ENCODE data around the gene ABHD18.
"Not testable (repeated sequence)": the region's sequence is repeated elsewhere in the genome, so short reads cannot be mapped to it uniquely, and the experiment has no call there.

ABHD18 gene

DNA sequence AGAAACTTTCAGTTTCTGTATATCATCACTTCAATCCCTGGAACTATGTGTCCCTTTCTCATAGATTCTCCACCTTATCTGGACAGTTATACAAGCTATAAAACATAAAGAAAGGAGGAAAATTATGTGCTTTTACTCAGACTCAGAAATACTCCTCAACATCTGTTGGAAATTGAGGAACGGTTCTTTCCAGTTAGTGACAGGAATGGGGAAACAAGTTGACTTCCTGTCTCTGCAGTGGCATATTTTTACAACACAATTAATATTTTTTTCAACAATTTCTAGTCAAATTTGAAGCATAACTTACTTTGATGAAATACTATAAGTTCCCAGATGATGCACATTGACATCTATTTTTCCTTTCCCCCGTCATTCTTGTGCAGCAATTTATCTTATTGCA, 27.9 kb downstream of the ABHD18 start:
- no peak for DNase-seq (ENCODE audit: low read depth)

DNA sequence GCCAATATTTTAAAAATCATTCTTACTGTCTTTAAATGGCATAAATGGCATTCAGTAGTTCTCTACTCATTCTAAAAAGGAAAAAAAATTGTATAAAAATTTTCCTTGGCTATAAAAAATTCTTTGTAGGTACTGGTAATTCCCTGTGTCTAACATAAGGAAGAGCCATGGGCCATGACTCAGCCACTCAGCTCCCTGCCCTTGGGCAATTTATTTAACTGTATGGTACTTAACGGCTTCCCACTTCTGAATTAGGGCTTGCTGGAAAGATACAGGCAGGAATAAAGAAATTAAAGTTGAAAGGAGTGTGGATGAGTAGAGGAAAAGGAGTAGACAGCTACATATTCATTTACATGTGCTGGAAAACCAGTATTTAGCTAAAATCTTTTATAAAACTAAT, 30.6 kb downstream of the ABHD18 start:
- peak; percentile 8 for DNase-seq (ENCODE audit: low read depth)

GRCh38 chr4:127996521-127996920, 31.3 kb downstream of the ABHD18 start:
- not testable (repeated sequence) for DNase-seq (ENCODE audit: low read depth)

GRCh38 chr4:127997534-127998388, 32.6 kb downstream of the ABHD18 start:
- peak; percentile 8 for DNase-seq (ENCODE audit: low read depth)

GRCh38 chr4:128006592-128006991, 41.4 kb downstream of the ABHD18 start:
- DNase-seq (ENCODE audit: low read depth) = peak; percentile 42

DNA sequence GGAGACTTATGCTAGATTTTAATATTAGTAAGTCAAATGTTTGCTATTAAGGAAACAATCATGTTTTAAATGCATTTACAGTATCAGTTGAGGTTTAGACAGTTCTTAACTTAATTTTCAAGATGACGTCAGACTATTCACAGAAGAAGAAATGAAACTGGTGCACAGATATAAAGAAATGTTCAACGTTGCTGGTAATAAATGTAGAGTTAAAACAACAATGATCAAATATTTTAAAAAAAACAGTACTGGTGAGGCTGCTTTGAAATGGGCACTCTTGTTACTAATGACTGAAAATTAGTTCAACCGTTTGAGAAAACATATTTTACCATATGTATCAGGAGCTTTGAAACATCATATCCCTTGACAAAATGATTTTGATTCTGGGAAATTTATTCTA, 44.2 kb downstream of the ABHD18 start:
- no peak for DNase-seq (ENCODE audit: low read depth)

- DNase-seq (ENCODE audit: low read depth) = no peak
Observed at GRCh38 chr4:128025319-128025718, 60.1 kb downstream of the ABHD18 start.

GRCh38 chr4:128029907-128030306, 64.7 kb downstream of the ABHD18 start:
- no peak for DNase-seq (ENCODE audit: low read depth)

GRCh38 chr4:128031756-128032384, 66.7 kb downstream of the ABHD18 start:
- no peak for DNase-seq (ENCODE audit: low read depth)

DNA sequence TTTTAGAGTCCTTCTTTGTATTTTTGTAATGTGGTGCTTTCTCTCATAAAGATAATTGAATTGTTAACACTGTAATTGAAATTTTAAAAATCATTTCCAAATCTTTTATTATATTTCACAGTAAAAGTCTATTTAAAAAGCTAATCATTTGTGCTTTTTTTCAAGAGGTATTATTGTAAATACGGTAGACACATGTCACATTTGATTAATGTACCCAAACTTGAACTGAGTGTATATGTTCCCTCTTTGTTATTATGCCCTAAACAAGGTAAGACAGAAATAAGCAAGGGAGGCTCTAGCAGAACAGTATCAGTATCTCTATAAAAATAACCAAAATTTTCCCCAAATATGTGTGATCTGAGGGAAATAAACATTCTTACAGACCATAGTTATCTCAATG, 74.4 kb downstream of the ABHD18 start:
- DNase-seq (ENCODE audit: low read depth) = no peak

DNA sequence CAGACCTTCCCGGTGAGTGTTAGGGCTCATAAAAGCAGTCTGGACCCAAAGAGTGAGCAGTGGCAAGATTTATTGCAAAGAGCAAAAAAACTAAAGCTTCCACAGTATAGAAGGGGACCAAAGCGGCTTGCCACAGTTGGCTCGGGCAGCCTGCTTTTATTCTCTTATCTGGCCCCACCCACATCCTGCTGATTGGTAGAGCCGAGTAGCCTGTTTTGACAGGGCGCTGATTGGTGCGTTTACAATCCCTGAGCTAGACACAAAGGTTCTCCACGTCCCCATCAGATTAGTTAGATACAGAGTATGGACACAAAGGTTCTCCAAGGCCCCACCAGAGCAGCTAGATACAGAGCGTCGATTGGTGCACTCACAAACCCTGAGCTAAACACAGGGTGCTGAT, 81.8 kb downstream of the ABHD18 start:
- DNase-seq (ENCODE audit: low read depth) = not testable (repeated sequence)

- not testable (repeated sequence) for DNase-seq (ENCODE audit: low read depth)
Observed at GRCh38 chr4:128047514-128047913, 82.3 kb downstream of the ABHD18 start.

DNA sequence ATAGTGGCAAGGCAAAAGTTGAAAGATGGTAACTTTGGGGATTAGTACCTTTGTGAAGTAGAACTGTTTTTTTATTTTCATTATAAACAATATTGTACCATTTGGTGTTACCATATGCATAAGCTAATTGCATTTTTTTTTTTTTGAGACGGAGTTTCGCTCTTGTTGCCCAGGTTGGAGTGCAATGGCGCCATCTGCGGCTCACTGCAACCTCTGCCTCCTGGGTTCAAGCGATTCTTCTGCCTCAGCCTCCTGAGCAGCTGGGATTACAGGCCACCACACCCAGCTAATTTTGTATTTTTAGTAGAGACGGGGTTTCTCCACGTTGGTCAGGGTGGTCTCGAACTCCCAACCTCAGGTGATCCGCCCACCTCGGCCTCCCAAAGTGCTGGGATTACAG, 86.0 kb downstream of the ABHD18 start:
- DNase-seq (ENCODE audit: low read depth) = not testable (repeated sequence)

DNA sequence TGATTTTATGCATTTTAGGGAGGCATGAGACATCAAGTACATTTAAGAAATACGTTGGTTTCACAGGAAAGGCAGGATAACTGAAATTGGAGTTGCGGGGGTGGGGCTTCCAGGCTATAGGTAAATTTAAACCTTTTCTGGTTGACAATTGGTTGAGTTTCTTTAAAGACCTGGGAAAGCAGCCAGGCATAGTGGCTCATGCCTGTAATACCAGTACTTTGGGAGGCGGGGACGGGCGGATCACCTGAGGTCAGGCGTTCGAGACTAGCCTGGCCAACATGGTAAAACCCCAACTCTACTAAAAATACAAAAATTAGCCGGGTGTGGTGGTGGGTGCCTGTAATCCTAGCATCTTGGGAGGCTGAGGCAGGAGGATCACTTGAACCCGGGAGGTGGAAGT, 89.7 kb downstream of the ABHD18 start:
- not testable (repeated sequence) for DNase-seq (ENCODE audit: low read depth)

GRCh38 chr4:128055441-128056206, 90.4 kb downstream of the ABHD18 start:
- DNase-seq (ENCODE audit: low read depth) = not testable (repeated sequence)

DNA sequence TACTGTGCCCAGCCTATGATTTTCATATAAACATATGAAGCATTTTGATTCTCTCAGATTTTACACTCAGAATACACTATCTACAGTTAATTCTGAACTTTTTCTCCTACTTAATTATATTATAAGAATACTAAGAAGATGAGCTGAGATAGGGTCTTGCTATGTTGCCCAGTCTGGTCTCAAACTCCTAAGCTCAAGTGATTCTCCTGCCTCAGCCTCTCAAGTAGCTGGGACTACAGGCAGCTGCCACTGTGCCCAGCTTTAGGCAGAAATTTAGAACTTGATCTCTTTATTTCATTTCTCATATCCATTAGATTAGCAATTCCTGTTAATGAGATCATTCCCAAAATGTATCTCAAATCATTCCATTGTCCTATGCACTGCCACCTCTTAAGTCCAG, 91.2 kb downstream of the ABHD18 start:
- DNase-seq (ENCODE audit: low read depth) = no peak

DNA sequence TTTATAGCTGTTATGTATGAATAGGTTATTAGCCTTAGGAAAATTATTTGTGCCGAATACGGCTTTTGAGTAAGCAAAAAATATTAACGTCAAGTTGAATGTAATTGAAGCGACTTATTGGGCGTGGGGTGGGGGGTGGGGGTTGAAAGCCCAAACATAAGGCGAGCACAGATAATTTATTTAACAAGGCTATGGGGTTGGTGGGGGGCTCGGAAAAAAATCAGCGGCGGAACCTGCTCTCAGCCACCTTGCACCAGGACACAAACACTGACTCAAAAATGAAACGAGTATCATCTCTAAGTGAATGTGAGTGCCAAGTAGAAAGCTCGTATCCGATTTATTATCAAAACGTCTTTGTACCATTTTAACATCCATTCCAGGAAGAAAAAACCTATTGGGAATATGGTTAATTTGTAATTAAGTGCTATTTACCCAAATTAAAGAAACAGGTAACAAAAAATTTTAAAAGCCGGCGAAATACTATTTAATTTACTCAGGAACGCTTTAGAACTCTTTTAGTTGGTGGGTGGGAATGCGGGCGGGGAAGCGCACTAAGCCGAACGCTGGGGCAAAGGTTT, 95.0 kb downstream of the ABHD18 start:
- no peak for DNase-seq (ENCODE audit: low read depth)

- peak; percentile 70 for DNase-seq (ENCODE audit: low read depth)
Observed at GRCh38 chr4:128060699-128061565, 95.7 kb downstream of the ABHD18 start, which contains the start of gene LARP1B. LARP1B (plus strand) TSS chr4:128061312; CDS start chr4:128074952, 13,640 bp downstream.

- DNase-seq (ENCODE audit: low read depth) = no peak
Observed at GRCh38 chr4:128061566-128062536, 96.6 kb downstream of the ABHD18 start.

DNA sequence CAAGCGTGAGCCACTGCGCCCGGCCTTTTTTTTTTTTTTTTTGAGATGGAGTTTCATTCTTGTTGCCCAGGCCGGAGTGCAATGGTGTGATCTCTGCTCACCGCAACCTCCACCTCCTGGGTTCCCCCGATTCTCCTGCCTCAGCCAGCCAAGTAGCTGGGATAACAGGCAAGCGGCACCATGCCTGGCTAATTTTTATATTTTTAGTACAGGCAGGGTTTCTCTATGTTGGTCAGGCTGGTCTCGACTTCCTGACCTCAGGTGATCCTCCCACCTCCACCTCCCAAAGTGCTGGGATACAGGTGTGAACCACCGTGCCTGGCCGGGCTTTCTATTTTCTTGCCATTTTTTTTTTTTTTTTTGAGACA, 101.2 kb downstream of the ABHD18 start:
- DNase-seq (ENCODE audit: low read depth) = not testable (repeated sequence)
